NCI-H1417 treated with DMSO at 0.1 percent for 48 hours (cell line): ENCODE results near the gene ARID3C.

Source experiments
- DNase-seq: peaks from one replicate; lab custom pipeline; 2025; lab: John Stamatoyannopoulos, UW

The ARID3C gene

GRCh38 chr9:34594177-34594576 is 34.7 kb downstream of the ARID3C start:
- no peak for DNase-seq

- DNase-seq = no peak
These were observed 35.8 kb downstream of the ARID3C start for GRCh38 chr9:34592895-34593601.

GRCh38 chr9:34591917-34592866 is 36.7 kb downstream of the ARID3C start:
- DNase-seq = no peak

- DNase-seq = no peak
These were observed 37.5 kb downstream of the ARID3C start for GRCh38 chr9:34591248-34591916.

- no peak for DNase-seq
These were observed 38.3 kb downstream of the ARID3C start for GRCh38 chr9:34590381-34591247.

GRCh38 chr9:34589636-34590380 is 39.1 kb downstream of the ARID3C start, which contains the start of gene CNTFR:
TSS of gene CNTFR (minus strand) at chr9:34589724. CDS start at chr9:34568981, 20,743 bp downstream.
- no peak for DNase-seq

- DNase-seq = no peak
These were observed 39.9 kb downstream of the ARID3C start for GRCh38 chr9:34588671-34589635.

GRCh38 chr9:34587271-34587670 is 41.6 kb downstream of the ARID3C start:
- DNase-seq = no peak

- DNase-seq = no peak
These were observed 42.8 kb downstream of the ARID3C start for GRCh38 chr9:34585946-34586669.

- no peak for DNase-seq
These were observed 43.9 kb downstream of the ARID3C start for GRCh38 chr9:34584970-34585369.

- no peak for DNase-seq
These were observed 46.1 kb downstream of the ARID3C start for GRCh38 chr9:34582787-34583186.

- no peak for DNase-seq
These were observed 47.5 kb downstream of the ARID3C start for GRCh38 chr9:34581318-34581717.

- DNase-seq = no peak
These were observed 48.5 kb downstream of the ARID3C start for GRCh38 chr9:34580358-34580757.

GRCh38 chr9:34579808-34580163 is 49.1 kb downstream of the ARID3C start:
- DNase-seq = no peak

GRCh38 chr9:34579104-34579807 is 49.6 kb downstream of the ARID3C start:
- no peak for DNase-seq

- DNase-seq = no peak
These were observed 50.4 kb downstream of the ARID3C start for GRCh38 chr9:34578241-34579103.
